HL-60 (cell line): ENCODE data around the gene INSYN1.

Experiments
- DNase-seq, 2 experiments: peaks; one replicate each; pipeline ENCODE4 v3.0.0-alpha.2; 2010 to 2020; ENCODE audit warnings: low read depth in 1 of 2, low spot score in 1 of 2
- H3K27ac ChIP-seq: fragments of 250-450 bp; sonication (Bioruptor Pico); replicated peaks from 2 replicates; pipeline ENCODE4 v1.5.1; 2020; ENCODE audit warnings: mild to moderate bottlenecking, moderate library complexity
- H3K27me3 ChIP-seq: fragments of 250-450 bp; sonication (Bioruptor Pico); 2 replicates; pipeline ENCODE4 v1.5.1; 2021; ENCODE audit warnings: mild to moderate bottlenecking, moderate library complexity; ENCODE audit not compliant: insufficient read depth, poor library complexity, severe bottlenecking
- H3K4me3 ChIP-seq: replicated peaks from 2 replicates; pipeline ENCODE4 v1.5.1; 2011; ENCODE audit warnings: mild to moderate bottlenecking, control low read depth, low read length; ENCODE audit not compliant: insufficient read depth
- CTCF ChIP-seq: IDR thresholded peaks from one replicate; pipeline ENCODE4 v1.5.1; 2011; ENCODE audit warnings: low read length, control low read depth, inconsistent platforms; ENCODE audit not compliant: insufficient read depth
- GABPA ChIP-seq: IDR thresholded peaks from 2 replicates; pipeline ENCODE4 v1.6.1; 2012; ENCODE audit warnings: low read depth
- POLR2AphosphoS5 ChIP-seq: IDR thresholded peaks from 2 replicates; pipeline ENCODE4 v1.6.1; 2012; ENCODE audit warnings: low read depth
- REST ChIP-seq: IDR thresholded peaks from 2 replicates; pipeline ENCODE4 v1.6.1; 2012; ENCODE audit warnings: low read depth; ENCODE audit not compliant: insufficient replicate concordance
- SPI1 ChIP-seq: IDR thresholded peaks from 2 replicates; pipeline ENCODE4 v1.6.1; 2012; ENCODE audit warnings: low read depth, mild to moderate bottlenecking, borderline replicate concordance

The INSYN1 gene

GRCh38 chr15:73756947-73757513, 3.9 kb upstream of the INSYN1 start:
- Histone ChIP-seq H3K4me3 (no peak overlapping the region), H3K27ac (no peak overlapping the region), H3K27me3 (peaks cover 17% of the 10 kb centered on the region)
- TF ChIP-seq POLR2AphosphoS5: no peak
- no peak for DNase-seq

DNA sequence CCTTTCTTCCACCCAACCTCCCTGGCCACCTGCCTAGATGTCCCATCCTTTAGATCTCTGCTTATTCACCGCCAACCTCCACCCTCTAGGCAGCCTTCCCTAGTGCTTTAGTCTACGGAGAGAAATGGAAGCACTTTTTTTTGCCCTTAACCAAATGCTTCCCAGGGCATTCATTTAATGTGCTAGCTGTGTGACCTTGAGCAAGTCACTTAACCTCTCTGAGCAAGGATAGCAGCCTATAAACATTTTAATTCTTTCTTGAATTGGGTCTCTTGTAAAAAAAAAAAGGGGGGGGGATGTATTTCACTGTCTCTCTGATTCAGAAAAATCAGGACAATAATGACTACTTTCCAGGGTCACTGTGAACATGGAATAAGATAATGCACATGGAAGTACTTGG, 3.2 kb upstream of the INSYN1 start:
- H3K27ac ChIP-seq: no peak overlapping the region
- no peak overlapping the region for H3K4me3 ChIP-seq
- TF ChIP-seq REST: no peak
- no peak for TF ChIP-seq SPI1
- TF ChIP-seq POLR2AphosphoS5: no peak
- TF ChIP-seq GABPA: no peak
- TF ChIP-seq CTCF: no peak
- no peak for DNase-seq
- peaks cover 21% of the 10 kb centered on the region for H3K27me3 ChIP-seq

DNA sequence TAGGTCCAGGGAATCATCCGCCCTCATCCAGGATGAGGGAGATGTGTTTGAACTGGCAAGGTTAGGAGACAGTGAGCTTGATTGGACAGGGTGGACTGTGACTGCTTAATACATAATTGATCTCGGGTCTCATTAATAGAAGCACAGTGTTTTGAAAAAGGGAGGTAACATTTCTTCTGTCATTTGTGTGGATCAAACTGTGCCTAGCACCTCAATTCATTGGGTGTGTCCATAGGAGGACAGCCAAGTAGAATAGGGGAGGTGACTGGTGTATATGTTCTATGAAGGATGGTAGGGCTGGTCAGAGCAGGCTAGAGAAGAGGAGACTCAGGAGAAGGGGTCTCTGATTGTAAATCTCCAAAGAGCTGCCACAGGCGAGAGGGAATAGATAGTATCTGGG, 2.8 kb upstream of the INSYN1 start:
- DNase-seq: no peak
- Histone ChIP-seq H3K27ac (no peak overlapping the region), H3K4me3 (no peak overlapping the region), H3K27me3 (peaks cover 24% of the 10 kb centered on the region)
- TF ChIP-seq REST: no peak
- TF ChIP-seq GABPA: no peak
- TF ChIP-seq SPI1: no peak
- TF ChIP-seq CTCF: no peak
- TF ChIP-seq POLR2AphosphoS5: no peak

- TF ChIP-seq POLR2AphosphoS5 (no peak), GABPA (no peak), SPI1 (no peak), REST (no peak), CTCF (no peak)
- no peak overlapping the region for H3K4me3 ChIP-seq
- no peak overlapping the region for H3K27ac ChIP-seq
- peaks cover 26% of the 10 kb centered on the region for H3K27me3 ChIP-seq
- DNase-seq: no peak
These were observed 2.3 kb upstream of the INSYN1 start for GRCh38 chr15:73755481-73755880.
